ENCODE measurements around the gene ANKRD11.
"Not testable (repeated sequence)": the region's sequence is repeated elsewhere in the genome, so short reads cannot be mapped to it uniquely, and the experiment has no call there.

ANKRD11 gene

GRCh38 chr16:89478576-89479221 is 11.7 kb downstream of the ANKRD11 start:
- DNase-seq (ENCODE audit: low spot score) = no peak

- no peak for DNase-seq (ENCODE audit: low spot score)
Observed at GRCh38 chr16:89476811-89477261, 13.5 kb downstream of the ANKRD11 start.

GRCh38 chr16:89476379-89476778 is 14.0 kb downstream of the ANKRD11 start:
- no peak for DNase-seq (ENCODE audit: low spot score)

GRCh38 chr16:89475144-89475543 is 15.2 kb downstream of the ANKRD11 start:
- DNase-seq (ENCODE audit: low spot score) = no peak

GRCh38 chr16:89473791-89474414 is 16.5 kb downstream of the ANKRD11 start:
- DNase-seq (ENCODE audit: low spot score) = no peak

GRCh38 chr16:89473136-89473712 is 17.1 kb downstream of the ANKRD11 start:
- no peak for DNase-seq (ENCODE audit: low spot score)

- DNase-seq (ENCODE audit: low spot score) = no peak
Observed at GRCh38 chr16:89472711-89473075, 17.7 kb downstream of the ANKRD11 start.

- no peak for DNase-seq (ENCODE audit: low spot score)
Observed at GRCh38 chr16:89467382-89467781, 23.0 kb downstream of the ANKRD11 start.

GRCh38 chr16:89466920-89467319 is 23.4 kb downstream of the ANKRD11 start:
- DNase-seq (ENCODE audit: low spot score) = no peak

- DNase-seq (ENCODE audit: low spot score) = not testable (repeated sequence)
Observed at GRCh38 chr16:89463312-89463711, 27.0 kb downstream of the ANKRD11 start.

GRCh38 chr16:89462639-89463038 is 27.7 kb downstream of the ANKRD11 start:
- not testable (repeated sequence) for DNase-seq (ENCODE audit: low spot score)

GRCh38 chr16:89461890-89462289 is 28.5 kb downstream of the ANKRD11 start:
- not testable (repeated sequence) for DNase-seq (ENCODE audit: low spot score)

GRCh38 chr16:89460556-89460955 is 29.8 kb downstream of the ANKRD11 start:
- no peak for DNase-seq (ENCODE audit: low spot score)

GRCh38 chr16:89458967-89459366 is 31.4 kb downstream of the ANKRD11 start:
- DNase-seq (ENCODE audit: low spot score) = no peak

GRCh38 chr16:89458551-89458950 is 31.8 kb downstream of the ANKRD11 start:
- no peak for DNase-seq (ENCODE audit: low spot score)

- no peak for DNase-seq (ENCODE audit: low spot score)
Observed at GRCh38 chr16:89456419-89456959, 33.9 kb downstream of the ANKRD11 start.

- no peak for DNase-seq (ENCODE audit: low spot score)
Observed at GRCh38 chr16:89455692-89456091, 34.7 kb downstream of the ANKRD11 start.

GRCh38 chr16:89455178-89455577 is 35.2 kb downstream of the ANKRD11 start:
- DNase-seq (ENCODE audit: low spot score) = no peak

- DNase-seq (ENCODE audit: low spot score) = not testable (repeated sequence)
Observed at GRCh38 chr16:89454378-89455125, 35.8 kb downstream of the ANKRD11 start.

- DNase-seq (ENCODE audit: low spot score) = no peak
Observed at GRCh38 chr16:89453501-89454321, 36.6 kb downstream of the ANKRD11 start.

GRCh38 chr16:89452925-89453324 is 37.4 kb downstream of the ANKRD11 start:
- no peak for DNase-seq (ENCODE audit: low spot score)

- no peak for DNase-seq (ENCODE audit: low spot score)
Observed at GRCh38 chr16:89452241-89452640, 38.1 kb downstream of the ANKRD11 start.

Measured in D341Med (cell line).